Limb (tissue), 2 donors: ENCODE results near the gene RAPGEF1.
"Not testable (repeated sequence)": the region's sequence is repeated elsewhere in the genome, so short reads cannot be mapped to it uniquely, and the experiment has no call there.

Experiments used
- DNase-seq, 2 donors: peaks; one replicate each; pipeline ENCODE4 v3.0.0-alpha.2; 2016; ENCODE audit errors: extremely low spot score in 2 of 2

RAPGEF1 gene

DNA sequence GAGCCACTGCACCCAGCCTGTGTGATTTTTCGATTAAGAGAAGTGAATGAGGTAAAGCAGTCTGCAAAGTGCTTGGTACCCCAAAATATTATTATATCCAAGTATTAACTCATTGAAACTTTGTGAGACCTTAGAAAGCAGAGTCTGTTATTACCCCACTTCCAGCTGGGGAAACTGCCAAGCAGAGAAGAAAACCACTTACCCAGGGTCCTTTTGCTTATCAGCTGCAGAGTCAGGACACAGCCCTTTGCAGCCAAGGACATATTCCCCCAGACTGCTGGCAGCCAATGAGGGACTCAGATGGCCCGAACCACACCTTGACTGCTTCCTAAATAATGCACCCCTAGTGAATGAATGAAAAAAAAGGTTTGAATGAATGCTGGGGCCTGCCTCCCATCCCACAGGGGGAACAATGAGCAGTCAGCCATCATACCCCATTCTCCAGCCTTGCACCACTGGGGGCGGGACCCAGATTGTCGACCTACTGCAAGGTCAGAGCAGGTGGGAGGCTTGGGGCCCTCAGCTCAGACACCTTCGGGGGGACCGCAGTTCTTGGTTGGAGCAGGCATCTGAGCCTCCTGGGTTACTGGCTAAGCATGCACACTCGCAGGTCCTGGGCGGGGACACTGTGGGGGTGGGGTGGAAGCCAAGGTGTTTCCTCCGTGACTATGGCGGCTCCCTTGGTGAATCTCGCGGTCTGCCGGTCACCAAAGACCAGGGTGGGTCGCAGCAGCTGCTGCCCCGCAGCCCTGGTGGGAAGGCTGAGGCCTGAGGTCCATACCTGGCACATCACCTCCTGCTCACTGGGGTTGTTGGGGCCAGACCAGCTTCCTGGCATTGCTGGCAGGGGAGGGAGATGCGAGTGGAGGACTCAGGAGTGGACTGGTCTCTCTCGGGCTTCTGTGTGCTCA is 164.9 kb downstream of the RAPGEF1 start:
- DNase-seq: peak in 1 of 2 donors; percentile 21

DNA sequence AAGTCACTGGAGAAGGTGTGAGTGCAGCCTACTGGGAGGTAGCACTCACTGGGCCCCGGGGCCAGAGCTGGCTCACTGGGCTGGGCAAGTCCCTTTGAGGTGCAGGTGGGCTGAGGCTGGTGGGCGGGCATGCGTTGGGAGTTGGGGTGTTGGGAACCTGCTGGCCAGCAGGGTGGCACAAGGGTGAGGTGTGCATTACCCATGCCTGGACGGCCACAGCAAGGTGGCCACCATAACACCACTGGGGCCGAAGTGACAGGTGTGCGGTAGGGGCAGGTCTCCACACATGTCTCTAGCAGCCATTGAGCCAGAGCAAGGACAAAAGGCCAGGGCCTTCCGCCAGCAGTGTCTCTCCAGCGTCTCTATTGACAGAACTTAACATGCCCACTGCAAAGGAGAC is 172.0 kb downstream of the RAPGEF1 start:
- no peak for DNase-seq

- DNase-seq: no peak
These were observed 173.7 kb downstream of the RAPGEF1 start for GRCh38 chr9:131566158-131566557.

GRCh38 chr9:131565369-131565768 is 174.5 kb downstream of the RAPGEF1 start:
- DNase-seq: no peak

- no peak for DNase-seq
These were observed 177.6 kb downstream of the RAPGEF1 start for GRCh38 chr9:131562032-131562959.

- DNase-seq: no peak
These were observed 180.4 kb downstream of the RAPGEF1 start for GRCh38 chr9:131559421-131560000.

GRCh38 chr9:131557855-131558548 is 181.9 kb downstream of the RAPGEF1 start:
- no peak for DNase-seq

GRCh38 chr9:131555841-131556673 is 183.8 kb downstream of the RAPGEF1 start:
- DNase-seq: no peak

- no peak for DNase-seq
These were observed 185.0 kb downstream of the RAPGEF1 start for GRCh38 chr9:131554843-131555351.

- DNase-seq: no peak
These were observed 185.6 kb downstream of the RAPGEF1 start for GRCh38 chr9:131554087-131554842.

DNA sequence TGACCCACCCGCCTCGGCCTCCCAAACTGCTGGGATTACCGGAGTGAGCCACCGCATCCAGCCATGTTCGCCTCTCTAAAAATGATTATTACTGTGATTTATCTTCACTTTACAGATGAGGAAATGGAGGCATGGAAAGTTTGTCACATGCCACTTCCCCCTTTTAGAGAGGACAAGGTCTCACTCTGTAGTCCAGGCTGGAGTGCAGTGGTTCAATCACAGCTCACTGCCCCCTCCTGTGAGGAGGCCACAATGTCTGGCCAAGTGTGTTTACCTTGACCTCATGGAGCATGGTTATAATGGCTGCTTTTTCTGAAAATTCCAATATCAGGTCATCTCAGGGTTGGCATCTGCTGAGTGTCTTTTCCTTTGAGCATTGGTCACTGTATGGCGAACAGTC is 187.8 kb downstream of the RAPGEF1 start:
- DNase-seq: no peak

GRCh38 chr9:131550465-131550864 is 189.4 kb downstream of the RAPGEF1 start:
- DNase-seq: not testable (repeated sequence)

- not testable (repeated sequence) for DNase-seq
These were observed 190.7 kb downstream of the RAPGEF1 start for GRCh38 chr9:131549186-131549585.

DNA sequence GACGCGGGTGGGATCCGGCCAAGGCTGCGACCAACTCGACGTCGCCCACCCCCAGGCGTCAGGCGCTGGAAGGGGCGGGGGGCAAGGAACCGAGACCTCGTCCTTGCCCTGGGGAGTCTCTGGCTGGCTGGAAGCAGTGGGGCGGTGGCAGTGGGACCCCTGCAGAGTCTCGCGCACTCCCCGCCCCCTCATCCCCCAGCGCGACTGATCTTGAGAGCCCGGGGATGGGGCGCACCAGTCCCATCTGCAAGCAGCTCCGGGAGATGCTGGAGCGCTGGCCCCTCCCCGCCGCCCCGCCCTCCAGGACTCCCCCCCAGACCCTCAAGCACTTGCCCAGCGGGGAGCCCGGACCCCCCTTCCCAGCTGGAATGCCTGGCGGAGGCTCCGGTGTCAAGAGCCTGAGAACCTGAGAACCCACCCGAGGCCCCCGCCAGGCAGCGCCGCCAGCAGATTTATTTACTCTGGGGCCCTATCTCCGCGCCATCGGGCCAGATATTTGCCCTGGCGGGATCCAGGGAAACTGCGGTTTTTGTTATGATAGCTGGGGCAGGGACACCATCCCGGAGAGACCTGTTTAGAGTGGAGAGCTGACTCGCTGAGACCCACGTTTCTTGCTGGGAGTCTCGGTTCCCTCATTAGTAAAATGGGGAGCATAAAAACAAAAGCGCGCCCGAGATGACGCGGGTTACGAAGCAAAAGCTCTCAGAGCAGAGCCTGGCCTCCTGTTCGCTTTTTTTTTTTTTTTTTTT is 193.4 kb downstream of the RAPGEF1 start:
- peak; percentile 18 to 74 for DNase-seq

DNA sequence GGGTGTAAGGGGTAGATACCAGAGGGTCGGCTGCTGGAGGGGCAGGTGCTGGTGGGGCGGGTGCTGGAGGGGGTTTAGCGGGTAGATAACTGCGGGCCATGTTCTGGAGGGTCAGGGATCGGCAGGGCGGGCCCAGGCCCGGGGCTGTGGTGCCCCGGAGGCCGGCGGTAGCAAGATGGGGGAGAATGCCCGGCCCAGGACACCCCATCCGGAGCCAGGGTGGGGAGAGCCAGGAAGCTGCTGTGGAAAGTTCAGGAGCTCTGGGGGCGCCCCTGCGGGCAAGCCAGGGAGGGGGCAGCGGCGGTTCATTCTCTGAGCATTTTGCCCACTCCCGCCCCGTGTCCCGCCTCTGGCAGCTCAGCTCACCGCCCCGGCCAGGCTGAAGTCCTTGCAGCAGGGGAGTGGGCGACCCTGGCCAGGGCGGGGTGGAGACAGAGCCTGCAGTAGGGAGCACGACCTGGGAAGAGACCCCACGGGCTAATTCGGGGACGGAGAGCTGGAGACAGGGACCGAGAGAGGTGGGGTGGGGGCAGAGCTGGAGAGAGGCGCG is 194.0 kb downstream of the RAPGEF1 start:
- DNase-seq: no peak

DNA sequence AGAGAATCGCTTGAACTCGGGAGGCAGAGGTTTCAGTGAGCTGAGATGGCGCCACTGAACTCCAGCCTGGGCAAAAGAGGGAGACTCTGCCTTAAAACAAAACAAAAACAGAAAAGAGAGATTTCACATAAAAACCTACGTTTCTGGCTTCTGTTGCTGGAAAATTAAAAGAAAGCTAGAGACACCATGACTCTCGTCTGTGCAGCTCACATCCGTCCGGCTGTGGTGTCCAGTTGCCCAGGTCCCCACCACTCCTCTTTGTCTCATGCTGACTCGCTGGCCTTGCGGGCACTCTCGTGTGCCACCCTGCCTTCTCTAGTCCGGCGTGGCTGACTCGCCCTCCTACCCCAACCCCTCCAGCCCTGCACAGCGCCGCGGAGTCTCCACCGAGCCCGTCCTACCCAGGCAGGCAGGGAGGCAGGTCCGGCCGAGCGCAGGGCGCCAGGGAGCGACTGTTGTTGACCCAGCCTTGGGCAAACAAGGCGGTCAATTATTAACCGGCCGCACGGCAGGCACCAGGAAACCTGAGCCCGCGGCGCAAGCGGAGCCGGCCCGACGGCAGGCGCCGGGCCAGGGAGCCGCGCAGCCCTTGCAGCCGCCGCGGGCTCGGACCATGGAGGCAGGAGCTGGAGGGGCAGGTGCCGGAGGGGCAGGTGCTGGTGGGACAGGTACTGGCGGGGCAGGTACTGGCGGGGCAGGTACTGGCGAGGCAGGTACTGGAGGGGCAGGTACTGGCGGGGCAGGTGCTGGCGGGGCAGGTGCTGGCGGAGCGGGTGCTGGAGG is 194.7 kb downstream of the RAPGEF1 start, which contains the start of gene PRRT1B:
TSS of gene PRRT1B (plus strand) at position 521 of the 783 bp plus-strand sequence. CDS start at position 614, 93 bp downstream.
- DNase-seq: peak in 1 of 2 donors; percentile 47

GRCh38 chr9:131543141-131543540 is 196.7 kb downstream of the RAPGEF1 start:
- no peak for DNase-seq
